NCI-H510A (cell line): ENCODE data around the gene WNK4.

Experiments used
- DNase-seq: peaks from one replicate; lab custom pipeline; 2025; lab: John Stamatoyannopoulos, UW

The WNK4 gene

GRCh38 chr17:42772945-42773289 lies 7.5 kb upstream of the WNK4 start:
- DNase-seq, result no peak

- DNase-seq, result peak; percentile 61
Measured at GRCh38 chr17:42773290-42774035, 6.9 kb upstream of the WNK4 start, which contains the start of gene VPS25. TSS of gene VPS25 (plus strand) at chr17:42773449. CDS start at chr17:42773476, 27 bp downstream.

DNA sequence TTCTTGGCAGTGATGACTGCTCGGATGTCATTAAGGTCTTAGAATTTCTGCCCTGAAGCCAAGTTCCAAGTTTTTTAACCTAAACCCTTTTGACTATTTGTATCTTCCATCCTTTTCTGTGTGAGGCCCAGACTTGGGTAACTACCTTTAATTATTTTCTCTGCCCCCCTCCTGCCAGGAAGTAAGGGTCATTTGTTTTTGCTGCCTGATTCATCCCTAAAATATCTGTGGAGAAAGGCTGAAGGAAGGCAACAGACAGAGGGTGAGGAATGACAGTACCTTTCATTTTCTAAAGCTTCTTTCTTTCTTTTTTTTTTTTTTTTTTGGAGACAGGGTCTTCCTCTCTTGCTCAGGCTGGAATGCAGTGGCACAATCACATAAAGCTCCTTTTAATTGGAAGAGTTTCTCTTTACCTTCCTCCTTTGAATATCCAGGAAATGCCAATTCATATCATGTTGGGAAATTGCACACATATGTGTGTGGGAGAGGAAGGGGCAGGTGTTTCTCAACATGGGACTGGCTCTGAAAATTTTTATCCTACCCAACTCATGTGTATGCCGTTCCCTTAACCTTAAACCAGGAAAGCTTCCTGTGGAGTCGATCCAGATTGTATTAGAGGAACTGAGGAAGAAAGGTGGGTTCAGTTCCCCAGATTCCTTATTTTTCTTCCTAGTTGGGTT lies 6.2 kb upstream of the WNK4 start:
- DNase-seq, result no peak

DNA sequence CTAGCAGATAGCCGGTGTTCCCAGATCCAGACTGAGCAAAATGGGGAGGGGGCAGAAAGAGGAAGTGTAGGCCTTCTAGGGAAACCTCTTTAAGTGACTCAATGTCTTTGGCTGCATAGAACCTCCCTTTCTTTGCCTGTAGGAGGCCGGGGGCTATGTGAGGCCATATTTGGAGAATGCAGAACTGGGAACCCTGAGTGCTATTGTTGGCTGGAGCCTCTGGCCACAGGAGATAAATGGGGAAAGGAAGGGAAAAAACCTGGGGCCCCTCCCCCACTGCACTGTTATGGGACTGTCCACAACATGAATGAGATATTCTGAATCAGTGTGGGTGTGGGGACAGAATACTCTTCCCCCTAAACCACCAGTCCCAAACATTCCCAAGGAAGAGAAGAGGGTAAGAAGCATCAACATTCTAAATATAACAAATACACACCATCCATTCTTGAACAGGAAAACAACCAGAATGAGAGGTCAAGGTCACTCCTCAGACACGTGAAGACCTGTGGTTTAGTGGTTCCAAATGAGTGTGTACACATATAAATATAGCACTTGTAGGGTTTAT lies 4.8 kb upstream of the WNK4 start:
- no peak for DNase-seq

DNA sequence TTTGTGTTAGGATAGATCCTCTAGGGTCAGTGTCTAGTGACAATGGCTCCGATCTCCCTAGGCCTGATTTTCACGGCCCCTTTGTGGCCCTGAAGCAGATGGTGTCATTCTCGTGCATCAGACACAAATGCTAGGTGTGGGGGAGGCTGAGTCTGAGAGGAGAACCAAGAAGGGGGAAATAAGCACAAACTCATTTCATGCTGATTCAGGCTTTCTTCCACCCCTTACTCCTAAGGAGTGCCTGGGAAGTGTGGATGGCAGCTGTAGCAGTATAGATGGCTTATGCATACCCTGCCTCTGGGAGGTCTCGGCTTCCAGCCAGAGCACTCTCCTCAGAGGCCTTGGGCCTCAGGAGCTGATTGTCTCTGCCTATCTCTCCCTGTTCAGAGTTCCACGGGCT lies 1.8 kb upstream of the WNK4 start:
- DNase-seq, result no peak

DNA sequence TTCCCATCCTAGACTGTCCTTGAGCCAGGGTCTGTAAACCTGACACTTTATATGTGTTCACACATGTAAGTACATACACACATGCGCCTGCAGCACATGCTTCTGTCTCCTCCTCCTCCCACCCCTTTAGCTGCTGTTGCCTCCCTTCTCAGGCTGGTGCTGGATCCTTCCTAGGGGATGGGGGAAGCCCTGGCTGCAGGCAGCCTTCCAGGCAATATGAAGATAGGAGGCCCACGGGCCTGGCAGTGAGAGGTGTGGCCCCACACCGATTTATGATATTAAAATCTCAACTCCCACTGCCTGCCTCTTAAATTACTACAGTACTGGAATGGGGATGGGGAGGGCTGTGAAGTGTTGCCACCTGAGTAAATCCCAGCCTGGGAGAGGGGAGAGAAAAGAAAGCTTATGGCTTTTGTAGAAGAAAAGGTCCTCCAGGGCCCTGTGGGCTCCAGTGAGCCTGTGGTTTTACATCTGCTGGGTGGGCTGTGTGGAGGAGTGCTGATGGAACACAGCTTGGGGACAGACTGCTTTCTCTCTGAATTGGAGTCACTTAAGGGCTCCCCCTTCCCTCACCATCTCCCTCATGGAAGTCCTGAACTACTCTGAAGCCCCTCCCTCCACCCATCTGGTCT lies 990 bp upstream of the WNK4 start:
- DNase-seq, result no peak

DNA sequence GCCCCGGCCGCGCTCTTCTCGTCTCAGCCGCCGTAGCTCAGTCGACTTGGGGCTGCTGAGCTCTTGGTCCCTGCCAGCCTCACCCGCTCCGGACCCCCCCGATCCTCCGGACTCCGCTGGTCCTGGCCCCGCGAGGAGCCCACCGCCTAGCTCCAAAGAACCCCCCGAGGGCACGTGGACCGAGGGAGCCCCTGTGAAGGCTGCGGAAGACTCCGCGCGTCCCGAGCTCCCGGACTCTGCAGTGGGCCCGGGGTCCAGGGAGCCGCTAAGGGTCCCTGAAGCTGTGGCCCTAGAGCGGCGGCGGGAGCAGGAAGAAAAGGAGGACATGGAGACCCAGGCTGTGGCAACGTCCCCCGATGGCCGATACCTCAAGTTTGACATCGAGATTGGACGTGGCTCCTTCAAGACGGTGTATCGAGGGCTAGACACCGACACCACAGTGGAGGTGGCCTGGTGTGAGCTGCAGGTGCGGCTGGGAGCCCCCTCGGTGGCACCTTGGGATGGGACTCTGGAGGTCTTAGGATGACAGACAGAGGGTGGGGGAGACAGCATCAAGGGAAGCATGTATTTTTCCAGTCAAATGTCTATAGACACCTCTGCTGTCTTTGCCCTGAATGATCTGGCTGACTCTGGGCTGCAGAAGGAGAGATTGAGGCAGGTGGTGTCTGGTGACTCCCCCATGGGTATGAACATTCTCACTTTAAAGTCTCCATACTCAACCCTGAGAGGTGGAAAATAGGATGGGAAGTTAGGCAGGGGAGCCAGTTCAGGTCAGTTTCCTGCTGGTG lies 635 bp downstream of the WNK4 start:
- DNase-seq, result no peak

GRCh38 chr17:42781639-42782165 lies 1.3 kb downstream of the WNK4 start:
- no peak for DNase-seq

DNA sequence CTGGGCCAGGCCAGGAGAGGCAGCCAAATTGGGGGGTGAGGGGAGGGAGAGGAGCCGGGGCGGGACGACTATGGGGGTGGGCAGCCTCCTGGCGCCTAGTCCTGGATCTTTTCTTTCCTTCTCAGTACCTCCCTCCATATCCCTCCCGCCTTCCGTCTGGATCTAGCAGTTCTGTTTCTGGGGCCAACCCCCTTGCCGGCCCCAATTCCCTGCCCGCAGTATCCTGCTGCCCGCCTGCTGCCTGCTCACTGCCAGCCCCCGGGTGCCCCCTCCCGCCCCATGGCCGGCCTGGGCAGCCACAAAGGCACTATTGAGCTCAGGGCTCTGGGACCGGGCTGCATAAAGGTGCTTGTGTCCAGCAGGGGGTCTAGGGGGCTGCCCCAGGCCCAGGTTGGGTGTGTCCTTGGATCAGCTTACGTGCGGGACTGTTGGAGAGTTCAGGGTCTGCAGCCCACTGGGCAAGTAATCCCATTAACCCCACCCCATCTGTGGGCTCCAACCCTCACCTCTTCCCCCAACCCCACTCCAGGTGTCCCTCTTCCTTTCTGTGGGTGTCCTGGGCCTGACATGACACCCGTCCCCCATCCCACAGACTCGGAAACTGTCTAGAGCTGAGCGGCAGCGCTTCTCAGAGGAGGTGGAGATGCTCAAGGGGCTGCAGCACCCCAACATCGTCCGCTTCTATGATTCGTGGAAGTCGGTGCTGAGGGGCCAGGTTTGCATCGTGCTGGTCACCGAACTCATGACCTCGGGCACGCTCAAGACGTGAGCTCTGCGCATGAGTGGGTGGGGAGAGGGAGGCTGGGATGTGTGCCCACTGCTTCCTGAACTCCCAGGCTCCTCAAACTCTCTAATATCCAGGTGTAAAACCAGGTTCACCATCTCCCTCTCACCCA lies 2.0 kb downstream of the WNK4 start:
- no peak for DNase-seq

DNA sequence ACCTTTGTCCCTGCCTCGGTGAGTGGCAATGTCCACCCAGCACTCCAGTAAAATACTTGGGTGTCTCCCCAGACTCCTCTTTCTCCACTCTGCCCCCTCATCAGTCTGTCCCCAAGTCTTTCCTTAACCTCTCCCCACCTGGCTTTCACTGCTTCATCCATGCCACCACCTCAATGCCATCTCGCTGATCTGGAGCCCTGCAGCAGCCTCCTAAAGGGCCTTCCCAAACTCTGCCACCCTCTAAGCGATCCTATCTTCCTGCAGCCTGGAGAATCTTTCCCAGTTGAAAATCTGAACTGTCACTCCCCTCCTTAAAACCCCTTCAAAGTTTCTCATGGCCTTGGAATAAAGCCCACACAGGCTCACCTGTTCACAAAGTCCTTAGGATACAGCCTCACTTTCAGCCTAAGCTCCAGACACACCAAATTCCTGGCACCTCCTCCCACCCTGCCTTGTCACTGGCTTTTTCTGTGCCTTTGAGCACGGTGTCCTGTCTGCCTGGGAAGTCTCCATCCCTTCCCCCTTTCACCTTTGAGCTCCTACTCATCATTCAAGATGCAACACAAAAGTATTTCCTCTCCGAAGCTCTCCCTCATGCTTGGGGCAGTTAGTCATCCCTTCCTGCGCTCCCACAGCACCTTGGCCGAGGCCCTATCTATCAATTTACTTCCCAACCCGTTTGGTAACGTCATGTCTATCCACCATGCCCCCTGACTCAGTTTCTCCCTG lies 2.8 kb downstream of the WNK4 start:
- DNase-seq, result no peak

DNA sequence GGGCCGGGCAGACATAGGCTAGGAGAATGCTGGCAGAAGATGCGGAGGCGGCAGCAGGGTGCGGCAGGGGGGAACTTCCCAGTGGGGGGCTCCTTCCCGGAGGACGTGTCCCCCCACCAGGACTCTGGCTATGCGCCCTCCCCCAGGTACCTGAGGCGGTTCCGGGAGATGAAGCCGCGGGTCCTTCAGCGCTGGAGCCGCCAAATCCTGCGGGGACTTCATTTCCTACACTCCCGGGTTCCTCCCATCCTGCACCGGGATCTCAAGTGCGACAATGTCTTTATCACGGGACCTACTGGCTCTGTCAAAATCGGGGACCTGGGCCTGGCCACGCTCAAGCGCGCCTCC lies 3.4 kb downstream of the WNK4 start:
- no peak for DNase-seq

GRCh38 chr17:42784409-42784808 lies 4.0 kb downstream of the WNK4 start:
- DNase-seq, result no peak

DNA sequence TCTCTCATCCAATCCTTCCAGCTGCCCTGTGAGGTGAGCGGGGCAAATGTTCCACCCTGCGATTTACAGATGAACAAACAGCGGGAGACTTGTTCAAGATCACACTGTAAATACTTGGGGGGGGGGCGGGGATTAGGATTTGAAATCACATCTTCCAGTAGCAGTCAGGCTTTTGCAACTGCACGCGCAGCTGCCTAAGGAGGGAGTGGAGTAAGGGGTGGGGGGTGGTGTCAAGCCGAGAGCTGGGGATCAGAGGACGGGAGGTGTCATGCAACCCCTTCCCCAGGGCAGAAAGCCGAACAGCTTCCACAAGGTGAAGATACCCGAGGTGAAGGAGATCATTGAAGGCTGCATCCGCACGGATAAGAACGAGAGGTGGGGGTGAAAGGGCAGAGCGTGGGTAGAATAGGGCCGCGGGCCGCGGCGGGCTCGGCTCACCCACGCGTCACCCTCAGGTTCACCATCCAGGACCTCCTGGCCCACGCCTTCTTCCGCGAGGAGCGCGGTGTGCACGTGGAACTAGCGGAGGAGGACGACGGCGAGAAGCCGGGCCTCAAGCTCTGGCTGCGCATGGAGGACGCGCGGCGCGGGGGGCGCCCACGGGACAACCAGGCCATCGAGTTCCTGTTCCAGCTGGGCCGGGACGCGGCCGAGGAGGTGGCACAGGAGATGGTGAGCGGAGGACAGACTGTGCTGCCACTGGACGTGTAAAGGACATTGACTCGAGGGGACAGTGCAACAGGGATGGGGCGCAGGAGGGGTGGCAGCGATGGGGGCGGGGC lies 4.6 kb downstream of the WNK4 start:
- no peak for DNase-seq

GRCh38 chr17:42787266-42787665 lies 6.9 kb downstream of the WNK4 start:
- DNase-seq, result no peak

- DNase-seq, result no peak
Measured at GRCh38 chr17:42791948-42792347, 11.5 kb downstream of the WNK4 start.

GRCh38 chr17:42792545-42792944 lies 12.1 kb downstream of the WNK4 start:
- no peak for DNase-seq

- no peak for DNase-seq
Measured at GRCh38 chr17:42795061-42795460, 14.7 kb downstream of the WNK4 start.

GRCh38 chr17:42795465-42795864 lies 15.1 kb downstream of the WNK4 start:
- DNase-seq, result no peak

GRCh38 chr17:42796066-42796758 lies 15.8 kb downstream of the WNK4 start:
- no peak for DNase-seq
